ENCODE data around the gene FAM151A. TPM values are rescaled to one million over a fixed set of nuclear protein-coding genes. Genes with fewer than 3 reads are reported as not detected.
A peak's percentile ranks its signal among the peaks of the same experiment; 100 is the strongest.

FAM151A gene
- polyA plus RNA-seq, 1 donor: 2.8 TPM

- no CpG with 5 or more reads among the region's 5 CpGs for WGBS (ENCODE audit: insufficient coverage, low lambda C conversion rate)
- Histone ChIP-seq H3K27ac (ENCODE audit: low read length) (no peak overlapping the region), H3K36me3 (ENCODE audit: control insufficient read depth, insufficient read depth, low read length) (peaks cover 68% of the 10 kb centered on the region), H3K9me3 (ENCODE audit: control insufficient read depth, low read depth, low read length) (no peaks in the 10 kb centered on the region), H3K4me1 (ENCODE audit: control insufficient read depth, insufficient read depth, low read length) (no peaks in the 10 kb centered on the region), H3K4me3 (ENCODE audit: low read length) (no peak overlapping the region), H3K27me3 (ENCODE audit: control insufficient read depth, insufficient read depth, low read length) (no peaks in the 10 kb centered on the region)
- DNase-seq: no peak
Observed at GRCh38 chr1:54591127-54591756, 32.1 kb downstream of the FAM151A start.

- WGBS (ENCODE audit: insufficient coverage, low lambda C conversion rate): no CpG with 5 or more reads among the region's 2 CpGs
- Histone ChIP-seq H3K27ac (ENCODE audit: low read length) (no peak overlapping the region), H3K36me3 (ENCODE audit: control insufficient read depth, insufficient read depth, low read length) (peaks cover 59% of the 10 kb centered on the region), H3K4me1 (ENCODE audit: control insufficient read depth, insufficient read depth, low read length) (no peaks in the 10 kb centered on the region), H3K4me3 (ENCODE audit: low read length) (no peak overlapping the region), H3K9me3 (ENCODE audit: control insufficient read depth, low read depth, low read length) (no peaks in the 10 kb centered on the region), H3K27me3 (ENCODE audit: control insufficient read depth, insufficient read depth, low read length) (no peaks in the 10 kb centered on the region)
- no peak for DNase-seq
Observed at GRCh38 chr1:54588377-54588776, 34.9 kb downstream of the FAM151A start.

- peaks cover 7% of the 10 kb centered on the region for H3K4me1 ChIP-seq (ENCODE audit: control insufficient read depth, insufficient read depth, low read length)
- DNase-seq: no peak
- H3K27ac ChIP-seq (ENCODE audit: low read length): no peak overlapping the region
- H3K36me3 ChIP-seq (ENCODE audit: control insufficient read depth, insufficient read depth, low read length): peaks cover 41% of the 10 kb centered on the region
- no CpG with 5 or more reads among the region's 15 CpGs for WGBS (ENCODE audit: insufficient coverage, low lambda C conversion rate)
- H3K4me3 ChIP-seq (ENCODE audit: low read length): no peak overlapping the region
- H3K27me3 ChIP-seq (ENCODE audit: control insufficient read depth, insufficient read depth, low read length): no peaks in the 10 kb centered on the region
- H3K9me3 ChIP-seq (ENCODE audit: control insufficient read depth, low read depth, low read length): no peaks in the 10 kb centered on the region
Observed at GRCh38 chr1:54585181-54586066, 37.9 kb downstream of the FAM151A start.

- no CpG with 5 or more reads among the region's 17 CpGs for WGBS (ENCODE audit: insufficient coverage, low lambda C conversion rate)
- no peak for DNase-seq
- Histone ChIP-seq H3K36me3 (ENCODE audit: control insufficient read depth, insufficient read depth, low read length) (peaks cover 38% of the 10 kb centered on the region), H3K4me3 (ENCODE audit: low read length) (no peak overlapping the region), H3K27ac (ENCODE audit: low read length) (no peak overlapping the region), H3K27me3 (ENCODE audit: control insufficient read depth, insufficient read depth, low read length) (no peaks in the 10 kb centered on the region), H3K4me1 (ENCODE audit: control insufficient read depth, insufficient read depth, low read length) (peaks cover 10% of the 10 kb centered on the region), H3K9me3 (ENCODE audit: control insufficient read depth, low read depth, low read length) (no peaks in the 10 kb centered on the region)
Observed at GRCh38 chr1:54584575-54584974, 38.8 kb downstream of the FAM151A start.

GRCh38 chr1:54583871-54584270 lies 39.5 kb downstream of the FAM151A start:
- H3K4me3 ChIP-seq (ENCODE audit: low read length): no peak overlapping the region
- H3K4me1 ChIP-seq (ENCODE audit: control insufficient read depth, insufficient read depth, low read length): peaks cover 17% of the 10 kb centered on the region
- DNase-seq: no peak
- no peaks in the 10 kb centered on the region for H3K27me3 ChIP-seq (ENCODE audit: control insufficient read depth, insufficient read depth, low read length)
- H3K9me3 ChIP-seq (ENCODE audit: control insufficient read depth, low read depth, low read length): no peaks in the 10 kb centered on the region
- no peak overlapping the region for H3K27ac ChIP-seq (ENCODE audit: low read length)
- no CpG with 5 or more reads among the region's 2 CpGs for WGBS (ENCODE audit: insufficient coverage, low lambda C conversion rate)
- H3K36me3 ChIP-seq (ENCODE audit: control insufficient read depth, insufficient read depth, low read length): peaks cover 35% of the 10 kb centered on the region

- DNase-seq: no peak
- Histone ChIP-seq H3K4me3 (ENCODE audit: low read length) (no peak overlapping the region), H3K9me3 (ENCODE audit: control insufficient read depth, low read depth, low read length) (no peaks in the 10 kb centered on the region), H3K4me1 (ENCODE audit: control insufficient read depth, insufficient read depth, low read length) (peaks cover 18% of the 10 kb centered on the region), H3K27ac (ENCODE audit: low read length) (no peak overlapping the region), H3K36me3 (ENCODE audit: control insufficient read depth, insufficient read depth, low read length) (peaks cover 31% of the 10 kb centered on the region), H3K27me3 (ENCODE audit: control insufficient read depth, insufficient read depth, low read length) (no peaks in the 10 kb centered on the region)
- WGBS (ENCODE audit: insufficient coverage, low lambda C conversion rate): no CpG with 5 or more reads among the region's 3 CpGs
Observed at GRCh38 chr1:54583307-54583686, 40.0 kb downstream of the FAM151A start.

- Histone ChIP-seq H3K9me3 (ENCODE audit: control insufficient read depth, low read depth, low read length) (no peaks in the 10 kb centered on the region), H3K27ac (ENCODE audit: low read length) (no peak overlapping the region), H3K4me3 (ENCODE audit: low read length) (no peak overlapping the region), H3K27me3 (ENCODE audit: control insufficient read depth, insufficient read depth, low read length) (no peaks in the 10 kb centered on the region), H3K4me1 (ENCODE audit: control insufficient read depth, insufficient read depth, low read length) (peaks cover 23% of the 10 kb centered on the region), H3K36me3 (ENCODE audit: control insufficient read depth, insufficient read depth, low read length) (peaks cover 26% of the 10 kb centered on the region)
- no CpG with 5 or more reads among the region's 19 CpGs for WGBS (ENCODE audit: insufficient coverage, low lambda C conversion rate)
- no peak for DNase-seq
Observed at GRCh38 chr1:54582566-54583306, 40.6 kb downstream of the FAM151A start.

GRCh38 chr1:54581621-54582035 lies 41.7 kb downstream of the FAM151A start:
- Histone ChIP-seq H3K4me3 (ENCODE audit: low read length) (no peak overlapping the region), H3K9me3 (ENCODE audit: control insufficient read depth, low read depth, low read length) (no peaks in the 10 kb centered on the region), H3K4me1 (ENCODE audit: control insufficient read depth, insufficient read depth, low read length) (peaks cover 24% of the 10 kb centered on the region), H3K36me3 (ENCODE audit: control insufficient read depth, insufficient read depth, low read length) (peaks cover 21% of the 10 kb centered on the region), H3K27me3 (ENCODE audit: control insufficient read depth, insufficient read depth, low read length) (no peaks in the 10 kb centered on the region), H3K27ac (ENCODE audit: low read length) (no peak overlapping the region)
- no CpG with 5 or more reads among the region's 5 CpGs for WGBS (ENCODE audit: insufficient coverage, low lambda C conversion rate)
- peak; percentile 36 to 43 for DNase-seq

GRCh38 chr1:54580856-54581550 lies 42.3 kb downstream of the FAM151A start:
- DNase-seq: no peak
- WGBS (ENCODE audit: insufficient coverage, low lambda C conversion rate): 30% methylated on average over 2 of the region's 11 CpGs
- Histone ChIP-seq H3K27me3 (ENCODE audit: control insufficient read depth, insufficient read depth, low read length) (no peaks in the 10 kb centered on the region), H3K4me1 (ENCODE audit: control insufficient read depth, insufficient read depth, low read length) (peaks cover 24% of the 10 kb centered on the region), H3K27ac (ENCODE audit: low read length) (no peak overlapping the region), H3K9me3 (ENCODE audit: control insufficient read depth, low read depth, low read length) (no peaks in the 10 kb centered on the region), H3K36me3 (ENCODE audit: control insufficient read depth, insufficient read depth, low read length) (peaks cover 20% of the 10 kb centered on the region), H3K4me3 (ENCODE audit: low read length) (no peak overlapping the region)

- Histone ChIP-seq H3K27me3 (ENCODE audit: control insufficient read depth, insufficient read depth, low read length) (no peaks in the 10 kb centered on the region), H3K4me3 (ENCODE audit: low read length) (no peak overlapping the region), H3K27ac (ENCODE audit: low read length) (peak overlapping the region; percentile 47), H3K4me1 (ENCODE audit: control insufficient read depth, insufficient read depth, low read length) (peaks cover 24% of the 10 kb centered on the region), H3K36me3 (ENCODE audit: control insufficient read depth, insufficient read depth, low read length) (peaks cover 5% of the 10 kb centered on the region), H3K9me3 (ENCODE audit: control insufficient read depth, low read depth, low read length) (no peaks in the 10 kb centered on the region)
- peak in 1 of 2 donors; percentile 40 for DNase-seq
- 30% methylated on average over 2 of the region's 4 CpGs for WGBS (ENCODE audit: insufficient coverage, low lambda C conversion rate)
Observed at GRCh38 chr1:54579337-54579781, 44.0 kb downstream of the FAM151A start.

All from large intestine (tissue), 3 donors.